ENCODE measurements around the gene CD40.

CD40 gene

GRCh38 chr20:46172455-46172854 lies 54.3 kb downstream of the CD40 start:
- TF ChIP-seq CTCF (conservative IDR thresholded peaks at IDR 0.05; ENCODE audit: low read depth, low read length) = no peak
- Histone ChIP-seq H3K36me3 (ENCODE audit: insufficient read depth) (no peaks in the 10 kb centered on the region), H2AFZ (ENCODE audit: low read depth) (no peak overlapping the region), H3K27me3 (ENCODE audit: insufficient read depth, low read depth) (peaks cover 79% of the 10 kb centered on the region), H3K4me1 (ENCODE audit: low read depth, poor library complexity, severe bottlenecking) (no peaks in the 10 kb centered on the region), H4K20me1 (ENCODE audit: insufficient read depth) (no peaks in the 10 kb centered on the region), H3K27ac (no peak overlapping the region), H3K4me3 (IDR thresholded peaks at IDR 0.05; ENCODE audit: insufficient read depth, low read depth, low read length) (no peak overlapping the region), H3K79me2 (ENCODE audit: insufficient read depth, low read depth) (no peaks in the 10 kb centered on the region), H3K4me2 (no peak overlapping the region), H3K9ac (no peak overlapping the region)

DNA sequence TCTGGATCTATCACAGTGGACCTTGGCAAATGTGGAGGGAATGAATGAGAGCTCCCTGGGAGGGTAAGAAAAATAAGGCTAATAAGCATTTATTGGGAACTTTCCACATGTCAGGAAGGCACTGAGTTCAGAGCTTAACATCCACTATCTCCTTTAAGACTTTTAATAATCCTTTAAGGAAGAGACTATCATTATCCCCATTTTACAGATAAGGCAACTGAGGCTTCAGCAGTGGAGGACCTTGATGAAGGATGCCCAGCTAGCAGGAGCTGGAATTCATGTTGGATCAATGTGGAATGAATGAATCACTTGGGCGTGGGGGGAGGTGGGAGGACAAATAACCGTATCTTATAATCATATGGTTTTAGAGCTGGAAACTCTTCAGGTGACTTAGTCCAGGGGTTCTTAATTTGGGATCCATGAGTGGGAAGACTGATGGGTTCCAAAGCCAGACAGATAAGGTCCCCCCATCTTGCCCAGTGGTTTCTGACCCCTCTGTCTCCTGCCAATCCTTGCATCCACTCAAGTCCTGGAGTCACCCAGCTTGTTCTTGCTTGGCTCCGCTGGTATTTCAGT lies 54.9 kb downstream of the CD40 start:
- Histone ChIP-seq H3K9ac (no peak overlapping the region), H3K4me1 (ENCODE audit: low read depth, poor library complexity, severe bottlenecking) (no peaks in the 10 kb centered on the region), H4K20me1 (ENCODE audit: insufficient read depth) (no peaks in the 10 kb centered on the region), H3K36me3 (ENCODE audit: insufficient read depth) (no peaks in the 10 kb centered on the region), H3K4me2 (no peak overlapping the region), H3K27me3 (ENCODE audit: insufficient read depth, low read depth) (peaks cover 85% of the 10 kb centered on the region), H2AFZ (ENCODE audit: low read depth) (no peak overlapping the region), H3K27ac (no peak overlapping the region), H3K4me3 (IDR thresholded peaks at IDR 0.05; ENCODE audit: insufficient read depth, low read depth, low read length) (no peak overlapping the region), H3K79me2 (ENCODE audit: insufficient read depth, low read depth) (no peaks in the 10 kb centered on the region)
- no peak for TF ChIP-seq CTCF (conservative IDR thresholded peaks at IDR 0.05; ENCODE audit: low read depth, low read length)

DNA sequence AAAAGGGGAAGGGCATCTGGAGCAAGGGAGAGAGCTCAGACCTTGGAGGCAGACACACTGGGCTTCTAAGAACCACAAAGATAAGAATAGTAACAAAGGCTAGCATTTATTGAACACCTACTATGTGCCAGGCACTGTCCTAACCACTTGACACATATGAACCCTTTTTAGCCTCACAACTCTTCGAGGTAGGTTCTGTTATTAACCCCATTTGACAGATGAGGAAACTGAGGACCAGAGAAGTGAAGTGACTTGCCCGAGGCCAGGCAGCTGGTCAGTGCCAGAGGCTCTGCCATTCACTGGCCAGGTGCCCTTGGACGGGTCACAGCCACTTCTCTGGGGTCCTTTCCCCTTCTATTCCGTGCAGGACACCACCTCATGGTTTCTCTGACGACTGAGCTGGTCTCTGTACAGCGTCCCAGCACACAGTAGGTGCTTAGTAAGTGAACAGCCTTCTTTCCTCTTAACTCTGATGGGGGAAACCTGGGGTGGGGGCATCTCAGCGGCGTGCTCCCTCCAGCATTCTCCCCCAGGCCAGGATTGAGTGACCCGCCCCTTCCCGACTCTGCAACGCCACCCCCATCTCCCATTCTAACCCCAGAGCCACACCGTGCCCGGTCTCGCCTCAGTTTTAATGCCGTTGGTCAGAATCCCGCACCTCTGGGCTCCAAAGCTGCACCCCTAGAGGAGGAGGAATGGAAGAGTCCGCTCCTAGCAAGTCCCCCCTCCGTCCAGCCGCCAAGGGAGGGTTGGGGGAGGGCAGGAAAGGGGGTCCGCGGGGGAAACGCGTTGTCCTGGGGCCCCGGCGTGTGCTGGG lies 55.7 kb downstream of the CD40 start:
- no peak for TF ChIP-seq CTCF (conservative IDR thresholded peaks at IDR 0.05; ENCODE audit: low read depth, low read length)
- H2AFZ ChIP-seq (ENCODE audit: low read depth) = no peak overlapping the region
- H3K36me3 ChIP-seq (ENCODE audit: insufficient read depth) = no peaks in the 10 kb centered on the region
- H3K9ac ChIP-seq = no peak overlapping the region
- H3K4me1 ChIP-seq (ENCODE audit: low read depth, poor library complexity, severe bottlenecking) = no peaks in the 10 kb centered on the region
- peaks cover 93% of the 10 kb centered on the region for H3K27me3 ChIP-seq (ENCODE audit: insufficient read depth, low read depth)
- H3K4me3 ChIP-seq (IDR thresholded peaks at IDR 0.05; ENCODE audit: insufficient read depth, low read depth, low read length) = no peak overlapping the region
- H3K79me2 ChIP-seq (ENCODE audit: insufficient read depth, low read depth) = no peaks in the 10 kb centered on the region
- H3K27ac ChIP-seq = no peak overlapping the region
- H3K4me2 ChIP-seq = no peak overlapping the region
- no peaks in the 10 kb centered on the region for H4K20me1 ChIP-seq (ENCODE audit: insufficient read depth)

DNA sequence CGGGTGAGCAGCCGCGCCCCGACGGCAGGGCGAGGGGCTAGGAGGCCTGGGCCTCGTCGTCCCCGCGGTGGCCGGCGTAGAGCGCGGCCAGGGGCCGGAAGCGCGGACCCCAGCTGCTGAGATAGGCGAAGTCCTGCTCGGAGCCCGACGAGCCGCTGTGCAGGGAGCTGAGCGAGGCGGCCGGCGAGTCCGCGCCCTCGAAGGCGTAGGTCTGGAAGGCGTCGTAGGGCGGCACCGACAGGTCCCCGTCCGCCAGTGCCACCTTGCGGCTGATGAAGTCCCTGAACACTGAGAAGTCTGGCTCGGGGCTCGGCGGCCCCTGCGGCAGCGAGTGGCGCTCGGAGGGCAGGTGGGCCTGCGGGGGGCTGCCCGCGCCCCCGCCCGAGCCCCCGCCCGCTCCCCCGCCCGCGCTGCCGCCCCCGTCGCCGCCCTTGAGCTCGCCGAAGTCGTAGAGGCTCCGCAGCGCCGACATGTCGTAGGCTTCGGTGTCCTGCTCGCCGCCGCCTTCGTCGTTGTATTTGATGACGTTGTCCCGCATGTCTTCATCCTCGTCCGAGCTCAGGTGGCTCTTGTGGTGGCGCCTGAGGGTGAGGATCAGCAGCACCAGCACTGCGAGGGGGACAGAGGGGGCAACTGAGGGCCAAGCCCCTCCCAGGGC lies 56.5 kb downstream of the CD40 start:
- Histone ChIP-seq H3K27me3 (ENCODE audit: insufficient read depth, low read depth) (peaks cover 93% of the 10 kb centered on the region), H3K36me3 (ENCODE audit: insufficient read depth) (no peaks in the 10 kb centered on the region), H3K4me1 (ENCODE audit: low read depth, poor library complexity, severe bottlenecking) (no peaks in the 10 kb centered on the region), H3K79me2 (ENCODE audit: insufficient read depth, low read depth) (no peaks in the 10 kb centered on the region), H3K4me2 (no peak overlapping the region), H4K20me1 (ENCODE audit: insufficient read depth) (no peaks in the 10 kb centered on the region), H3K4me3 (IDR thresholded peaks at IDR 0.05; ENCODE audit: insufficient read depth, low read depth, low read length) (no peak overlapping the region), H3K27ac (no peak overlapping the region), H2AFZ (ENCODE audit: low read depth) (no peak overlapping the region), H3K9ac (no peak overlapping the region)
- no peak for TF ChIP-seq CTCF (conservative IDR thresholded peaks at IDR 0.05; ENCODE audit: low read depth, low read length)

Data from KMS-11 (cell line).